AG04450 (cell line): Measurements from ENCODE around the gene FBXO4. TPM values are rescaled to one million over a fixed set of nuclear protein-coding genes. Genes with fewer than 3 reads are reported as not detected.

Experiments
- CTCF ChIA-PET: fragments of 300-600, 350-600 bp; formaldehyde crosslinking; extraction: SDS; loops from one replicate; lab custom pipeline; 2022; ENCODE audit warnings: antibody characterized with exemption, inconsistent platforms; lab: Charles Lee
- POLR2A ChIA-PET: fragments of 350-600 bp; formaldehyde crosslinking; extraction: SDS; loops from one replicate; lab custom pipeline; 2021; ENCODE audit warnings: antibody characterized with exemption, inconsistent platforms; lab: Yijun Ruan, JAX
- DNase-seq: peaks from one replicate; pipeline ENCODE4 v3.0.0-alpha.2; 2011; ENCODE audit warnings: low read depth, low spot score
- H3K27ac ChIP-seq: one replicate; pipeline ENCODE4 v1.5.1; 2012; ENCODE audit warnings: low read depth, low read length, control low read depth
- H3K27me3 ChIP-seq: one replicate; pipeline ENCODE4 v1.6.0; 2012; ENCODE audit warnings: low read length; ENCODE audit not compliant: control insufficient read depth, insufficient read depth
- H3K4me3 ChIP-seq: 2 replicates; pipeline ENCODE4 v1.5.1; 2011; ENCODE audit warnings: mild to moderate bottlenecking, low read depth, low read length, control low read depth
- H3K9me3 ChIP-seq: 2 replicates; pipeline ENCODE4 v1.5.1; 2012; ENCODE audit warnings: low read length; ENCODE audit not compliant: control insufficient read depth, insufficient read depth
- CTCF ChIP-seq: IDR thresholded peaks from 2 replicates; pipeline ENCODE4 v1.5.1; 2011; ENCODE audit warnings: low read depth, low read length, control low read depth, inconsistent platforms
- polyA plus RNA-seq: library from polyadenylated mRNA; depleted of rRNA; stranded (reverse); fragments of >200 nt; gene quantifications from 2 replicates; pipeline ENCODE4 v1.2.3, GENCODE V29; 2011; rRNA removed
- small RNA-seq: library from RNA; depleted of rRNA; stranded (forward); fragments of <200 nt; gene quantifications from one replicate; pipeline ENCODE3, GENCODE V24; 2012; ENCODE audit warnings: low read depth; ENCODE audit not compliant: insufficient read length

Gene FBXO4
- polyA plus RNA-seq, 1 experiment = 10.9 TPM

- CTCF ChIA-PET = no interaction called here
- no peak for TF ChIP-seq CTCF
- Histone ChIP-seq H3K27me3 (no peaks in the 10 kb centered on the region), H3K4me3 (no peak overlapping the region), H3K27ac (no peak overlapping the region), H3K9me3 (no peaks in the 10 kb centered on the region)
- no peak for DNase-seq
- POLR2A ChIA-PET = no interaction called here
Observed at GRCh38 chr5:41983284-41983683, 58.2 kb downstream of the FBXO4 start.

- no peak for DNase-seq
- H3K4me3 ChIP-seq = no peak overlapping the region
- TF ChIP-seq CTCF = no peak
- POLR2A ChIA-PET = no interaction called here
- no peaks in the 10 kb centered on the region for H3K27me3 ChIP-seq
- CTCF ChIA-PET = no interaction called here
- no peak overlapping the region for H3K27ac ChIP-seq
- no peaks in the 10 kb centered on the region for H3K9me3 ChIP-seq
Observed at GRCh38 chr5:41985945-41986695, 61.0 kb downstream of the FBXO4 start.

Small RNA genes lying within 50 kb of the gene (small RNA-seq; reads per million reads assigned to genes)
- gene RF00019 = not detected

Other genes starting within 250 kb of the FBXO4 start
- 21.3 and 31.7 TPM in 2 replicates for gene OXCT1, start 54.9 kb upstream of the FBXO4 start, polyA plus RNA-seq
- 26.8 and 43.1 TPM in 2 replicates for gene RIMOC1, start 20.9 kb upstream of the FBXO4 start, polyA plus RNA-seq